Natural killer cell (primary cell): ENCODE data around the gene SGCB. TPM values are rescaled to one million over a fixed set of nuclear protein-coding genes. Genes with fewer than 3 reads are reported as not detected.

Experiments
- ATAC-seq, 3 donors: fragments of 150-1000 bp in 2 of 3; fragments of 200-7000 bp in 1 of 3; cut with Tn5 transposase; 1 replicate in 1 of 3; 2 replicates in 2 of 3; pipeline ENCODE4 v1.10.0; 2021; ENCODE audit warnings: mild to moderate bottlenecking in 2 of 3, moderate library complexity in 2 of 3
- DNase-seq, 2 donors: peaks; one replicate each; pipeline versions ENCODE4 v3.0.0 to v3.0.0-alpha.2; 2013 to 2021; ENCODE audit warnings: mixed read lengths in 1 of 2
- H3K27ac ChIP-seq: one replicate; pipeline ENCODE4 v1.5.1; 2013; ENCODE audit warnings: mild to moderate bottlenecking, low read length
- H3K27me3 ChIP-seq: one replicate; pipeline ENCODE4 v1.6.1; 2013; ENCODE audit warnings: low read length; ENCODE audit not compliant: control insufficient read depth, insufficient read depth
- H3K36me3 ChIP-seq: one replicate; pipeline ENCODE4 v1.6.1; 2013; ENCODE audit warnings: low read length; ENCODE audit not compliant: control insufficient read depth, insufficient read depth
- H3K4me1 ChIP-seq: one replicate; pipeline ENCODE4 v1.6.1; 2013; ENCODE audit warnings: low read length; ENCODE audit not compliant: control insufficient read depth, insufficient read depth
- H3K4me3 ChIP-seq: one replicate; pipeline ENCODE4 v1.5.1; 2013; ENCODE audit warnings: low read length
- H3K9me3 ChIP-seq: one replicate; pipeline ENCODE4 v1.6.1; 2013; ENCODE audit warnings: low read length; ENCODE audit not compliant: control insufficient read depth, insufficient read depth
- H3K27ac Mint-ChIP-seq, 2 donors: one replicate each; pipeline ENCODE4 v1.8.0; 2022; ENCODE audit warnings: mild to moderate bottlenecking in 2 of 2, mixed read lengths in 2 of 2, moderate library complexity in 1 of 2
- H3K27me3 Mint-ChIP-seq, 2 donors: one replicate each; pipeline ENCODE4 v1.8.0; 2022; ENCODE audit warnings: low read depth in 2 of 2, mixed read lengths in 2 of 2
- H3K36me3 Mint-ChIP-seq: one replicate; pipeline ENCODE4 v1.8.0; 2022; ENCODE audit warnings: mixed read lengths
- H3K4me1 Mint-ChIP-seq, 2 donors: one replicate each; pipeline ENCODE4 v1.8.0; 2022; ENCODE audit warnings: mixed read lengths in 2 of 2
- H3K4me3 Mint-ChIP-seq: one replicate; pipeline ENCODE4 v1.8.0; 2022; ENCODE audit warnings: mild to moderate bottlenecking, moderate library complexity, mixed read lengths
- H3K9me3 Mint-ChIP-seq, 2 donors: one replicate each; pipeline ENCODE4 v1.8.0; 2022; ENCODE audit warnings: mixed read lengths in 2 of 2
- CTCF ChIP-seq: fragments of 200-600 bp; IDR thresholded peaks from one replicate; pipeline ENCODE4 v1.8.0; 2022; ENCODE audit warnings: antibody characterized with exemption
- WGBS: methylation state at CpG from one replicate; pipeline ENCODE4 v1.1.7; 2013; ENCODE audit warnings: missing lambda C conversion rate; ENCODE audit not compliant: insufficient coverage; 5-methylcytosine and 5-hydroxymethylcytosine counted together
- intact Hi-C: fragments of 100-400 bp; cut with micrococcal nuclease; formaldehyde crosslinking; loops from one replicate; pipeline ENCODE4 v1.14.2; 2022
- total RNA-seq, 4 donors: library from RNA; stranded (reverse); fragments of 120-200 nt in 1 of 4; gene quantifications; one replicate each; pipeline versions ENCODE4 v1.2.3 to v1.2.4, GENCODE V29; 2013 to 2022

Gene SGCB
- total RNA-seq, 3 donors from 2014 or later (not counting 1 experiment from before 2014, with no cell fraction given), result 0.14 to 1.6 (median 0.68) TPM

GRCh38 chr4:52076731-52077130 is 38.6 kb upstream of the SGCB start:
- Histone ChIP-seq H3K4me1 (no peaks in the 10 kb centered on the region), H3K27ac (no peak overlapping the region), H3K36me3 (no peaks in the 10 kb centered on the region), H3K4me3 (no peak overlapping the region), H3K9me3 (no peaks in the 10 kb centered on the region), H3K27me3 (no peaks in the 10 kb centered on the region)
- DNase-seq (no peak), ATAC-seq (no peak)
- peaks cover 5 to 6% of the 10 kb centered on the region in 2 donors for H3K9me3 Mint-ChIP-seq
- H3K4me3 Mint-ChIP-seq, result no peak overlapping the region
- TF ChIP-seq CTCF, result no peak
- intact Hi-C loops, result no loop called here
- H3K4me1 Mint-ChIP-seq, result no peaks in the 10 kb centered on the region
- H3K27me3 Mint-ChIP-seq, result peaks cover 0 to 6% of the 10 kb centered on the region in 2 donors
- H3K27ac Mint-ChIP-seq, result no peak overlapping the region
- no peaks in the 10 kb centered on the region for H3K36me3 Mint-ChIP-seq
- WGBS, result 10% methylated on average over 25 of the region's 26 CpGs

- ATAC-seq (no peak), DNase-seq (no peak)
- Histone ChIP-seq H3K9me3 (no peaks in the 10 kb centered on the region), H3K36me3 (no peaks in the 10 kb centered on the region), H3K27me3 (peaks cover 2% of the 10 kb centered on the region), H3K4me1 (no peaks in the 10 kb centered on the region), H3K4me3 (no peak overlapping the region), H3K27ac (no peak overlapping the region)
- intact Hi-C loops, result no loop called here
- TF ChIP-seq CTCF, result no peak
- no peaks in the 10 kb centered on the region for H3K36me3 Mint-ChIP-seq
- WGBS, result 84% methylated on average over 9 of the region's 10 CpGs
- peaks cover 7 to 16% of the 10 kb centered on the region in 2 donors for H3K9me3 Mint-ChIP-seq
- H3K27me3 Mint-ChIP-seq, result peaks cover 0 to 6% of the 10 kb centered on the region in 2 donors
- H3K4me1 Mint-ChIP-seq, result no peaks in the 10 kb centered on the region
- H3K27ac Mint-ChIP-seq, result no peak overlapping the region
- no peak overlapping the region for H3K4me3 Mint-ChIP-seq
Observed at GRCh38 chr4:52071791-52072546, 33.9 kb upstream of the SGCB start.

GRCh38 chr4:52069571-52069970 is 31.5 kb upstream of the SGCB start:
- Mint-ChIP-seq H3K27ac (no peak overlapping the region), H3K9me3 (peaks cover 7 to 16% of the 10 kb centered on the region in 2 donors), H3K36me3 (no peaks in the 10 kb centered on the region), H3K4me1 (no peaks in the 10 kb centered on the region), H3K4me3 (no peak overlapping the region), H3K27me3 (peaks cover 0 to 3% of the 10 kb centered on the region in 2 donors)
- no peaks in the 10 kb centered on the region for H3K4me1 ChIP-seq
- DNase-seq, result no peak
- H3K4me3 ChIP-seq, result no peak overlapping the region
- peaks cover 2% of the 10 kb centered on the region for H3K27me3 ChIP-seq
- H3K27ac ChIP-seq, result no peak overlapping the region
- no peaks in the 10 kb centered on the region for H3K36me3 ChIP-seq
- intact Hi-C loops, result no loop called here
- WGBS, result 80% methylated on average over 1 of the region's 1 CpG
- no peaks in the 10 kb centered on the region for H3K9me3 ChIP-seq
- TF ChIP-seq CTCF, result no peak
- ATAC-seq, result no peak

GRCh38 chr4:52059372-52059771 is 21.3 kb upstream of the SGCB start:
- no peak overlapping the region for H3K4me3 Mint-ChIP-seq
- DNase-seq (no peak), ATAC-seq (no peak)
- no peaks in the 10 kb centered on the region for H3K36me3 ChIP-seq
- no peaks in the 10 kb centered on the region for H3K36me3 Mint-ChIP-seq
- WGBS, result 100% methylated on average over 2 of the region's 3 CpGs
- H3K27ac ChIP-seq, result no peak overlapping the region
- intact Hi-C loops, result no loop called here
- no peaks in the 10 kb centered on the region for H3K9me3 ChIP-seq
- H3K9me3 Mint-ChIP-seq, result peaks cover 0 to 3% of the 10 kb centered on the region in 2 donors
- H3K27me3 Mint-ChIP-seq, result peaks cover 0 to 8% of the 10 kb centered on the region in 2 donors
- H3K27ac Mint-ChIP-seq, result no peak overlapping the region
- H3K4me3 ChIP-seq, result no peak overlapping the region
- no peaks in the 10 kb centered on the region for H3K4me1 Mint-ChIP-seq
- TF ChIP-seq CTCF, result no peak
- H3K27me3 ChIP-seq, result no peaks in the 10 kb centered on the region
- H3K4me1 ChIP-seq, result no peaks in the 10 kb centered on the region
